ENCODE results near the gene LARP4.

DNA sequence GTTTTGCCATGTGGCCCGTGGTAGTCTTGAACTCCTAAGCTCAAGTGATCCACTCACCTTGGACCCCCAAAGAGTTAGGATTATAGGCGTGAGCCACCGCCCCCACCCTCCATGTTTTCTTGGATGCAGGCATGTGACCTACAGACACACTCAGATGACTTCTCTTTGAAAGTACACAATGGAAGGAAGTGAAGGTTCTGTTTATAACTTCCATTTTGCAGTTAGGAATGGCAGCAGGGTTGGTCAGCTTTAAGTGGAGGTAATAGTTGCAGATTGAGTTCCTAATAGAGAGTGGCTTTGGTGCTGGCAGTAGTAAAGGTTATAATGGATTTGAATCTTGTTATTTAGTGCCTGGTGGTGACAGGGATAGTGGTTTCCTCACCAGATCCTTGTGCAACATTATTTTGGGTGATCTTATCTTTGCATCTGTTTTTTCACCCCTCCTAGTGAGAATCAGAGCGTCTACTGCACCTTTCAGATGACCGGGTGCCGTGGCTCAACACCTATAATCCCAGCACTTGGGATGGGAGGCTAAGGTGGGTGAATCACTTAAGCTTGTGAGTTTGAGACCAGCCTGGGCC, 15.3 kb downstream of the LARP4 start:
- TF ChIP-seq, protein P1, sequence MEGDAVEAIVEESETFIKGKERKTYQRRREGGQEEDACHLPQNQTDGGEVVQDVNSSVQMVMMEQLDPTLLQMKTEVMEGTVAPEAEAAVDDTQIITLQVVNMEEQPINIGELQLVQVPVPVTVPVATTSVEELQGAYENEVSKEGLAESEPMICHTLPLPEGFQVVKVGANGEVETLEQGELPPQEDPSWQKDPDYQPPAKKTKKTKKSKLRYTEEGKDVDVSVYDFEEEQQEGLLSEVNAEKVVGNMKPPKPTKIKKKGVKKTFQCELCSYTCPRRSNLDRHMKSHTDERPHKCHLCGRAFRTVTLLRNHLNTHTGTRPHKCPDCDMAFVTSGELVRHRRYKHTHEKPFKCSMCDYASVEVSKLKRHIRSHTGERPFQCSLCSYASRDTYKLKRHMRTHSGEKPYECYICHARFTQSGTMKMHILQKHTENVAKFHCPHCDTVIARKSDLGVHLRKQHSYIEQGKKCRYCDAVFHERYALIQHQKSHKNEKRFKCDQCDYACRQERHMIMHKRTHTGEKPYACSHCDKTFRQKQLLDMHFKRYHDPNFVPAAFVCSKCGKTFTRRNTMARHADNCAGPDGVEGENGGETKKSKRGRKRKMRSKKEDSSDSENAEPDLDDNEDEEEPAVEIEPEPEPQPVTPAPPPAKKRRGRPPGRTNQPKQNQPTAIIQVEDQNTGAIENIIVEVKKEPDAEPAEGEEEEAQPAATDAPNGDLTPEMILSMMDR (IDR thresholded peaks at IDR 0.05), result no peak
- no peak for TF ChIP-seq POLR2A (IDR thresholded peaks at IDR 0.05)

Data from uterus (tissue), 2 donors.